Progenitor cell of endocrine pancreas (in vitro differentiated cells): ENCODE measurements around the gene TMEM135. TPM values are rescaled to one million over a fixed set of nuclear protein-coding genes. Genes with fewer than 3 reads are reported as not detected.

Experiments used
- DNase-seq: peaks from one replicate; pipeline ENCODE4 v3.0.0; 2021; ENCODE audit warnings: low spot score; ENCODE audit not compliant: unreplicated experiment
- H3K27ac Mint-ChIP-seq: 2 replicates; pipeline ENCODE4 v1.8.0; 2021; ENCODE audit warnings: mild to moderate bottlenecking, moderate library complexity, mixed read lengths
- H3K27me3 Mint-ChIP-seq: 2 replicates; pipeline ENCODE4 v1.8.0; 2021; ENCODE audit warnings: mixed read lengths
- H3K36me3 Mint-ChIP-seq: 2 replicates; pipeline ENCODE4 v1.8.0; 2022; ENCODE audit warnings: mixed read lengths; ENCODE audit not compliant: insufficient read depth
- H3K4me1 Mint-ChIP-seq: 2 replicates; pipeline ENCODE4 v1.8.0; 2021; ENCODE audit warnings: low read depth, mixed read lengths
- H3K4me3 Mint-ChIP-seq: 2 replicates; pipeline ENCODE4 v1.8.0; 2021; ENCODE audit warnings: low read depth, mild to moderate bottlenecking, moderate library complexity, mixed read lengths
- H3K9me3 Mint-ChIP-seq: 2 replicates; pipeline ENCODE4 v1.8.0; 2021; ENCODE audit warnings: low read depth, mixed read lengths
- total RNA-seq: library from RNA; stranded (reverse); gene quantifications from 2 replicates; pipeline ENCODE4 v1.2.1, GENCODE V29; 2021
- TF ChIP-seq, protein P1 (sequence below): fragments of 200-600 bp; sonication (generic); IDR thresholded peaks from one replicate; pipeline ENCODE4 v1.5.0; 2021; ENCODE audit warnings: antibody characterized with exemption, mild to moderate bottlenecking; ENCODE audit not compliant: unreplicated experiment

The TMEM135 gene
- total RNA-seq, 1 donor from 2014 or later: 33.0 TPM

DNA sequence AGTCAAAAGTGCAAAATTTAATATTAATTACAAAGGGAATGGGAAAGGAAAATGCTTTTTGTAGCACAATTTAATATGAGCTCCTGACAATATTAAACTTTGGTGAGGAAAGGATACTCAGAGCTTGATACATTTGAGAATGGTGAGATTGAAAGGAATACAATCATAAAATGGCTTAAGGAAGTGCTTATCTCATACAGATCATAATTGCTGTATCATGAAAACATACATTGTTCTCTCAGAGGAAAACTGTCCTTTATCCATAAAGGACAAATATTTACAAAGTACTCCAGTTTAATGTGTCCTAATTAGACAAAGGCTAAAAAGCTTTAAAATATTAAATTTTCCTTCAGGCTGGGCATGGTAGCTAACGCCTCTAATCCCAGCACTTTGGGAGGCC, 260.4 kb downstream of the TMEM135 start:
- H3K36me3 Mint-ChIP-seq: no peaks in the 10 kb centered on the region
- peaks cover 3% of the 10 kb centered on the region for H3K4me1 Mint-ChIP-seq
- no peaks in the 10 kb centered on the region for H3K27me3 Mint-ChIP-seq
- DNase-seq: no peak
- no peak overlapping the region for H3K27ac Mint-ChIP-seq
- H3K9me3 Mint-ChIP-seq: no peaks in the 10 kb centered on the region
- TF ChIP-seq, protein P1, sequence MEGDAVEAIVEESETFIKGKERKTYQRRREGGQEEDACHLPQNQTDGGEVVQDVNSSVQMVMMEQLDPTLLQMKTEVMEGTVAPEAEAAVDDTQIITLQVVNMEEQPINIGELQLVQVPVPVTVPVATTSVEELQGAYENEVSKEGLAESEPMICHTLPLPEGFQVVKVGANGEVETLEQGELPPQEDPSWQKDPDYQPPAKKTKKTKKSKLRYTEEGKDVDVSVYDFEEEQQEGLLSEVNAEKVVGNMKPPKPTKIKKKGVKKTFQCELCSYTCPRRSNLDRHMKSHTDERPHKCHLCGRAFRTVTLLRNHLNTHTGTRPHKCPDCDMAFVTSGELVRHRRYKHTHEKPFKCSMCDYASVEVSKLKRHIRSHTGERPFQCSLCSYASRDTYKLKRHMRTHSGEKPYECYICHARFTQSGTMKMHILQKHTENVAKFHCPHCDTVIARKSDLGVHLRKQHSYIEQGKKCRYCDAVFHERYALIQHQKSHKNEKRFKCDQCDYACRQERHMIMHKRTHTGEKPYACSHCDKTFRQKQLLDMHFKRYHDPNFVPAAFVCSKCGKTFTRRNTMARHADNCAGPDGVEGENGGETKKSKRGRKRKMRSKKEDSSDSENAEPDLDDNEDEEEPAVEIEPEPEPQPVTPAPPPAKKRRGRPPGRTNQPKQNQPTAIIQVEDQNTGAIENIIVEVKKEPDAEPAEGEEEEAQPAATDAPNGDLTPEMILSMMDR: no peak
- no peak overlapping the region for H3K4me3 Mint-ChIP-seq

DNA sequence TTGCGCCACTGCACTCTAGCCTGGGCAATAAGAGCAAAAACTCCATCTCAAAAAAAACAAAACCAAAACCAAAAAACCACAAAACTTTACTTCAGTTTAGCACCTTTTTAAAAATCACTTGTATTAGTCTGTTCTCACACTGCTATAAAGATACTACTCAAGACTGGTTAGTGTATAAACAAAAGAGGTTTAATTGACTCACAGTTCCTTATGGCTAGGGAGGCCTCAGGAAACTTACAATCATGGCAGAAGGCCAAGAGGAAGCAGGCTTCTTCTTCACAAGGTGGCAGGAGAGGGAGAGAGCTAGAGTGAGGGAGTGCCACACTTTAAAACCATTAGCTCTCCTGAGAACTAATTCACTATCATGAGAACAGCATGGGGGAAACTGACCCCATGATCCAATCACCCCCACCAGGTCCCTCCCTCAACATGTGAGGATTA, 261.3 kb downstream of the TMEM135 start:
- TF ChIP-seq, protein P1: no peak
- Mint-ChIP-seq H3K4me3 (no peak overlapping the region), H3K27ac (no peak overlapping the region), H3K27me3 (no peaks in the 10 kb centered on the region), H3K4me1 (peaks cover 3% of the 10 kb centered on the region), H3K36me3 (no peaks in the 10 kb centered on the region), H3K9me3 (no peaks in the 10 kb centered on the region)
- DNase-seq: no peak

DNA sequence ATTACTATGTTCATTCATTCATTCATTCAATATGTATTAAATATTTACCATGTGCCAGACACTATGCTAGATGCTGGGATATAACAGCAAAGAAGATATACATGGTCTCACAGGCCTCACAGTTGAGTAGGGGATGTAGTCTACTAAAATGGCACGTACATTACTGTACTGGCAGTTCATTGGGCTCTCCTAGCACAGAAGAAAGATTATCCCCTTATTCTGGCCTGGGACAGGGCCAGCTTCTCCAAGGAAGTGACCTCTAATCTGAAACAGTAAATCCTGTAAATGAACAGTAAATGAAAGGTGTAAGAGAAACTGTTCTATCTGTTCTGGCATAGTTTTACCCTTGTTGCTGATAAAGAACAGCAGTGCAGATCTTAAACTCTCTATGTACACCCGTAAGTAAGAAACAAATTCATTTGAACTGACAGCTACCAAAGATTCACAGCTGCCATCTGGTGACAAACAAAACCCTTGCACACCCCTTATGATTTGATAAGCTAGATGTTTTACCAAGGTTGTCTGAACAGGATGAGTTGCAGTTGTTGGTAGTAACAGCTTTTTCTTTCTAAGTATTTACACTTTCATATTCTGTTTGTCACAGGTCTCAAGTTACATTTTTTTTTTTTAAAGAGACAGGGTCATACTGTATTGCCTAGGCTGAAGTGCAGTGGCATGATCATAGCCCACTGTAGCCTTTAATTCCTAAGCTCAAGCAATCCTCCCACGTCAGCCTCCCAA, 263.1 kb downstream of the TMEM135 start:
- no peak for DNase-seq
- TF ChIP-seq, protein P1: no peak
- Mint-ChIP-seq H3K9me3 (no peaks in the 10 kb centered on the region), H3K4me3 (no peak overlapping the region), H3K27ac (peak overlapping the region; percentile 33), H3K4me1 (peaks cover 3% of the 10 kb centered on the region), H3K27me3 (no peaks in the 10 kb centered on the region), H3K36me3 (no peaks in the 10 kb centered on the region)

DNA sequence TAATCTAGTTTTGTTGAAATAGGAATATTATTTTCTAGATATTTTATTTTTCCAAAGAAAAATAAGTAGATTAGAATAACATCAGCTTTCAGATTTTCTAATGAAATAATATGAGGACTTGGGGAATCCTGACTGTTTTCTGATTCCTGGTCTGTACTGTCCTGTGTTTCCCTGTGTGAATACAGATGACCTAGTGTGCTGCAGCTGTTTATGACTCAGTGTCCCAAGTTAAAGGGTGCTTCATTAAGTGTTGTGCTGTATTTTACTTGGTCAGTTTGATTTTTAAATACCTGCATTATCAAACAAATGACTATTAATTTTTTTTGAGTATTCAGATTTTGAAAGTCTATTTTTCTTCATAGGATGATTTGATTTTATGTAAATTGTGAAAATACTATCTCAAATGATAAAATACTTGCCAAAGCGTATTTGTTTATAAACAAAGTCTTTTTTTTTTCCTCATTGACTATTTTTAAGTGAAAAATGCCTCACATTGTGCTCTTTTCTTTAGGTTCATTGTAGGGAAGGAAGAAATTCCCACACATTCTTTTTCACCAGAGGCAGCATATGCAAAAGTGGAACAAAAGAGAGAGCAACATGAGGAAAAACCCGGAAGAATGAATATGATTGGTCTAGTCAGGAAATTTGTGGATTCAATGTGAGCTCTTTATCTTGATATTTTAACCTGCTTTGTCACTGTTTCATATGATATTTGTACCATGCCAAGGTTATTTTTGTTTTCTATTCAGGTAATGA, 264.2 kb downstream of the TMEM135 start:
- Mint-ChIP-seq H3K27me3 (no peaks in the 10 kb centered on the region), H3K4me1 (peaks cover 3% of the 10 kb centered on the region), H3K4me3 (no peak overlapping the region), H3K9me3 (no peaks in the 10 kb centered on the region), H3K27ac (no peak overlapping the region), H3K36me3 (no peaks in the 10 kb centered on the region)
- DNase-seq: no peak
- TF ChIP-seq, protein P1: no peak

DNA sequence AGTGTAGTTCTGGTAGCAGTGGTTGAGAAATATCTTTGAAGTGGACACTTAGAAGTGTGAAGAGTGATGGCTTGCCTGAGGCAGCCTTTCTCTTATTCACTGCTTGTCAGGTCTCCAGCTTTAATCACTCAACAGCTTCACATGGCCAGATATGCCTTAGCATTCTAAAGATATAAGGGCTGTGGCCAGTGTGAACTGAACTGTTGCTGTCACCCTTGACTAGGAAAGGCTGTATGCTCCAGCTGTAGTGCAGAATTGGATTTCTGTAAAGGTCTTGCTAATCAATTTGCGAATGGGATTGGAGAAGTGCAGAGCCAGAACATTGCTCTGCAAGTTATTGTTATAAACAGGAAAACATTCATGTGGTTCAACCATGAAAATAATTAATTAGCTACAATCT, 266.7 kb downstream of the TMEM135 start:
- no peaks in the 10 kb centered on the region for H3K9me3 Mint-ChIP-seq
- no peak for DNase-seq
- no peak overlapping the region for H3K27ac Mint-ChIP-seq
- no peaks in the 10 kb centered on the region for H3K27me3 Mint-ChIP-seq
- H3K36me3 Mint-ChIP-seq: peaks cover 2% of the 10 kb centered on the region
- peaks cover 3% of the 10 kb centered on the region for H3K4me1 Mint-ChIP-seq
- TF ChIP-seq, protein P1: no peak
- H3K4me3 Mint-ChIP-seq: no peak overlapping the region
